A673 (cell line): ENCODE results near the gene RNF212B.

Source experiments
- CTCF ChIP-seq: fragments of 300-800, 200-600 bp; sonication (generic); conservative IDR thresholded peaks from 2 replicates; pipeline ENCODE4 v1.5.1; 2017; ENCODE audit warnings: low read depth, mild to moderate bottlenecking, antibody characterized with exemption, low read length, moderate library complexity, mixed read lengths
- EZH2 ChIP-seq: fragments of 200-600 bp; sonication (generic); IDR thresholded peaks from 2 replicates; pipeline ENCODE4 v1.6.1; 2017; ENCODE audit warnings: borderline replicate concordance, low read depth, mild to moderate bottlenecking, mixed read lengths, antibody characterized with exemption, low read length; ENCODE audit not compliant: poor library complexity, severe bottlenecking

- TF ChIP-seq CTCF (no peak), EZH2 (no peak)
Observed at GRCh38 chr14:23297096-23297495, 59.4 kb downstream of the RNF212B start.
